ENCODE results near the gene IGSF6. TPM values are rescaled to one million over a fixed set of nuclear protein-coding genes. Genes with fewer than 3 reads are reported as not detected.

IGSF6 gene
- total and polyA plus RNA-seq, 2 experiments from 2014 or later: 0.14 TPM; not detected in 1

DNA sequence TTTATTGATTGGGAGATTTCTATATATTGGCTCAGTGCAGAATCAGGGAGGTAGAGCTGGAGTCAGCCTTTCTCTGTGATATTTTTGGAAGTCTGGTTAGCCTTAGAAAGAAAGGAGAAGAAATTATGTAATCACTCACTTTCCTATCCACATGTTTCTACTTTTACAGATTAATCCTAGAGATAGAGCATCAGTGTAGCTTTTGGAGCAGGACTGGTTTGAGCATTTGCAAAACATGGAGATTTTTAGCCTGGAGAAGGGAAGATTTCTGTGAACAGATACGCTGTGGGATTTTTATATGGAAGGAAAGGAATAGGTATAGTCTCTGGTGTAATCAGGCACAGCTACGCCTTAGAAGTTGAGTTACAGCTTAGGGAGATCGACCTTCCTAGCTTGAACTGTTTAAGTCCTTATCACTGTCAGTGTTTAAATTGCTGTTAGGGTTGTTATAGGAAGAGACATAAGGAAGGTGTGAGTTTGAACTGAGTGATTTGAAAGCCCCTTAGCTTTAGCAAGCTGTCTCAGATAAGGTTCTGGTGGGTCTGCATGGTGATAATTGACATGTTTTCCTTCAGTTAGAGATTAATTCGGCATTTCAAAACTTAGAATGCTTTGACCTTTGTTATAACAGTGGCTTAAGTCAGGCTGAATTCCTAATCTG is 32.5 kb downstream of the IGSF6 start:
- Histone ChIP-seq H3K9me3 (ENCODE audit: low read depth) (no peaks in the 10 kb centered on the region), H3F3A (ENCODE audit: insufficient read depth) (peaks cover 29% of the 10 kb centered on the region), H2AFZ (no peak overlapping the region), H3K9me2 (ENCODE audit: insufficient read depth) (no peaks in the 10 kb centered on the region), H3K4me2 (ENCODE audit: unreplicated experiment) (no peak overlapping the region), H3K79me2 (ENCODE audit: insufficient read depth) (peaks cover 100% of the 10 kb centered on the region), H3K27ac (0 out of 2 replicates have a peak overlapping the region, but pooled peaks have one; percentile 17), H3K27me3 (replicated peaks; ENCODE audit: insufficient read depth) (no peaks in the 10 kb centered on the region), H4K20me1 (ENCODE audit: insufficient read depth) (no peaks in the 10 kb centered on the region), H3K9ac (no peak overlapping the region), H3K4me3 (no peak overlapping the region), H3K4me1 (ENCODE audit: insufficient read depth) (peaks cover 7% of the 10 kb centered on the region), H3K36me3 (ENCODE audit: low read depth) (peaks cover 21% of the 10 kb centered on the region)
- DNase-seq: no peak
- in situ Hi-C loops (cut with MboI): no loop called here
- TF ChIP-seq EZH2phosphoT487 (IDR thresholded peaks at IDR 0.05; ENCODE audit: insufficient read depth, low read depth): no peak
- no peak for TF ChIP-seq EZH2 (IDR thresholded peaks at IDR 0.05; ENCODE audit: insufficient read depth, poor library complexity, severe bottlenecking)
- WGBS, 2 experiments (ENCODE audit: low coverage in 1 of 2, low lambda C conversion rate in 2 of 2, missing lambda C conversion rate in 2 of 2): 87 to 90% methylated on average over 4 of the region's 4 CpGs

DNA sequence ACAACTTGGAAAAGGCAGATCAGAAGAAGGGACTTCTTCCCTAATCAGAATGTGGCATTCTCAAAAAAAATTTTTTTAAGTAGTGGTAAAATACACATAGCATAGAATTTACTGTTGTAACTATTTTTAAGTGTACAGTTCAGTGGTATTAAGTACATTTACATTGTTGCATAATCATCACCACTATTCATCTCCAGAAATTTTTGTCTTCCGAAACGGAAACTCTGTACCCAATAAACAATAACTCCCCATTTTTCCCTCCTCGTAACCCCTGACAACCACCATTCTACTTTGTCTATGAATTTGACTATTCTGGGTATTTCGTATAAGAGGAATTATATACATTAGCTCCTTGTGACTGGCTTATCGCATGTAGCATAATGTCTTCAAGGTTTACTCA is 34.1 kb downstream of the IGSF6 start:
- Histone ChIP-seq H3K4me2 (ENCODE audit: unreplicated experiment) (no peak overlapping the region), H3K9me3 (ENCODE audit: low read depth) (no peaks in the 10 kb centered on the region), H3K9me2 (ENCODE audit: insufficient read depth) (no peaks in the 10 kb centered on the region), H4K20me1 (ENCODE audit: insufficient read depth) (no peaks in the 10 kb centered on the region), H3F3A (ENCODE audit: insufficient read depth) (peaks cover 20% of the 10 kb centered on the region), H3K27me3 (replicated peaks; ENCODE audit: insufficient read depth) (no peaks in the 10 kb centered on the region), H3K9ac (no peak overlapping the region), H3K4me3 (no peak overlapping the region), H3K4me1 (ENCODE audit: insufficient read depth) (peaks cover 15% of the 10 kb centered on the region), H3K79me2 (ENCODE audit: insufficient read depth) (peaks cover 100% of the 10 kb centered on the region), H2AFZ (no peak overlapping the region), H3K36me3 (ENCODE audit: low read depth) (peaks cover 21% of the 10 kb centered on the region), H3K27ac (no peak overlapping the region)
- WGBS, 2 experiments (ENCODE audit: low coverage in 1 of 2, low lambda C conversion rate in 2 of 2, missing lambda C conversion rate in 2 of 2): 97 to 99% methylated on average over 5 of the region's 5 CpGs
- in situ Hi-C loops (cut with MboI): no loop called here
- TF ChIP-seq EZH2 (IDR thresholded peaks at IDR 0.05; ENCODE audit: insufficient read depth, poor library complexity, severe bottlenecking) (no peak), EZH2phosphoT487 (IDR thresholded peaks at IDR 0.05; ENCODE audit: insufficient read depth, low read depth) (no peak)
- no peak for DNase-seq

DNA sequence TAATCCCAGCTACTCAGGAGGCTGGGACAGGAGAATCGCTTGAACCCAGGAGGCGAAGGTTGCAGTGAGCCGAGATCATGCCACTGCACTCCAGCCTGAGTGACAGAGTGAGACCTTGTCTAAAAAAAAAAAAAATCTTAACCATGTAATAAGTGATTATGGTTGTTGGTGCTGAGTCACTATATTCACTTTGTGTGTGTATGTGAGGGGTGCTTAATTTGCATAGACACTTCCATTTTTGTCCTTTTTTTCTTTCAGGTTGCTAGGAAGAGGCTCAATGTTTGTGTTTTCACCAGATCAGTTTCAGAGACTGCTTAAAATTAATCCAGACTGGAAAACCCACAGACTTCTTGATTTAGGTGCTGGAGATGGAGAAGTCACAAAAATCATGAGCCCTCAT is 34.8 kb downstream of the IGSF6 start:
- peaks cover 21% of the 10 kb centered on the region for H3K36me3 ChIP-seq (ENCODE audit: low read depth)
- H3K9ac ChIP-seq: no peak overlapping the region
- TF ChIP-seq EZH2phosphoT487 (IDR thresholded peaks at IDR 0.05; ENCODE audit: insufficient read depth, low read depth) (no peak), EZH2 (IDR thresholded peaks at IDR 0.05; ENCODE audit: insufficient read depth, poor library complexity, severe bottlenecking) (no peak)
- no peak overlapping the region for H3K27ac ChIP-seq
- H3K79me2 ChIP-seq (ENCODE audit: insufficient read depth): peaks cover 100% of the 10 kb centered on the region
- H3K4me2 ChIP-seq (ENCODE audit: unreplicated experiment): no peak overlapping the region
- H3F3A ChIP-seq (ENCODE audit: insufficient read depth): peaks cover 20% of the 10 kb centered on the region; the same call in 1 of the 2 replicates
- H3K4me3 ChIP-seq: no peak overlapping the region
- 95 to 100% methylated on average over 3 of the region's 3 CpGs for WGBS, 2 experiments (ENCODE audit: low coverage in 1 of 2, low lambda C conversion rate in 2 of 2, missing lambda C conversion rate in 2 of 2)
- DNase-seq: no peak
- no peaks in the 10 kb centered on the region for H3K27me3 ChIP-seq (replicated peaks; ENCODE audit: insufficient read depth)
- in situ Hi-C loops (cut with MboI): no loop called here
- H3K9me2 ChIP-seq (ENCODE audit: insufficient read depth): no peaks in the 10 kb centered on the region
- H4K20me1 ChIP-seq (ENCODE audit: insufficient read depth): no peaks in the 10 kb centered on the region
- H2AFZ ChIP-seq: no peak overlapping the region
- no peaks in the 10 kb centered on the region for H3K9me3 ChIP-seq (ENCODE audit: low read depth)
- H3K4me1 ChIP-seq (ENCODE audit: insufficient read depth): peaks cover 19% of the 10 kb centered on the region

DNA sequence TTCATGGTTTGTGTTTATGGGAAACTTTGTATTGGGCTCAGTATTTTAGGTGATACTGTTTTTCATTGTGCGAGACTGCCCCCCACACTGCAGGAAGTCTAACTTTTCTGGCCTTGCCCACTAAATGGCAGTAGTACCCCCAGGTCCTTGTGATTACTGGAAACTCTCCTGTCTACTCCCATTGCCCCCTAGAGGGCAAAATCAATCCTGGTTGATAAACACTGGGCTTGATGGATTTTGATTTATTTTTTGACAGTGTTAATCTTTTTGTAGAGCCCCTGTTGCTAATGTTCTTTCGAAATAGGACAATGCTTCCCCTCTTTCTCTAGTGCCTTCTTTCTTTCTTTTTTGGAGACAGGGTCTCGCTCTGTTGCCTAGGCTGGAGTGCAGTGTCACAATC is 37.5 kb downstream of the IGSF6 start:
- 100% methylated on average over 3 of the region's 3 CpGs for WGBS, 2 experiments (ENCODE audit: low coverage in 1 of 2, low lambda C conversion rate in 2 of 2, missing lambda C conversion rate in 2 of 2)
- Histone ChIP-seq H3K9me3 (ENCODE audit: low read depth) (no peaks in the 10 kb centered on the region), H3K27me3 (replicated peaks; ENCODE audit: insufficient read depth) (no peaks in the 10 kb centered on the region), H3K9me2 (ENCODE audit: insufficient read depth) (no peaks in the 10 kb centered on the region), H3K36me3 (ENCODE audit: low read depth) (peaks cover 18% of the 10 kb centered on the region), H3K79me2 (ENCODE audit: insufficient read depth) (peaks cover 100% of the 10 kb centered on the region), H4K20me1 (ENCODE audit: insufficient read depth) (no peaks in the 10 kb centered on the region), H3K4me2 (ENCODE audit: unreplicated experiment) (no peak overlapping the region), H3K27ac (no peak overlapping the region), H3K9ac (no peak overlapping the region), H3K4me3 (no peak overlapping the region), H2AFZ (no peak overlapping the region), H3F3A (ENCODE audit: insufficient read depth) (peaks cover 39% of the 10 kb centered on the region), H3K4me1 (ENCODE audit: insufficient read depth) (peaks cover 40% of the 10 kb centered on the region)
- DNase-seq: no peak
- TF ChIP-seq EZH2 (IDR thresholded peaks at IDR 0.05; ENCODE audit: insufficient read depth, poor library complexity, severe bottlenecking) (no peak), EZH2phosphoT487 (IDR thresholded peaks at IDR 0.05; ENCODE audit: insufficient read depth, low read depth) (no peak)
- in situ Hi-C loops (cut with MboI): no loop called here
